Ovary (tissue), 3 donors: ENCODE data around the gene PDSS1.
"Not testable (repeated sequence)": the region's sequence is repeated elsewhere in the genome, so short reads cannot be mapped to it uniquely, and the experiment has no call there.

Experiments
- EP300 ChIP-seq: sonication (generic); formaldehyde crosslinking; IDR thresholded peaks from one replicate; pipeline ENCODE4 v1.6.1; 2017; ENCODE audit warnings: antibody characterized with exemption
- POLR2A ChIP-seq: fragments of 450-650 bp; IDR thresholded peaks from one replicate; pipeline ENCODE4 v1.6.1; 2017; ENCODE audit warnings: antibody characterized with exemption, mild to moderate bottlenecking, moderate library complexity
- TF ChIP-seq, protein P1 (sequence below), 3 donors: fragments of 450-650 bp in 2 of 3; fragments of 200-600 bp in 1 of 3; IDR thresholded peaks; one replicate each; pipeline versions ENCODE4 v1.5.1 to v1.8.0; 2016 to 2022; ENCODE audit warnings: antibody characterized with exemption in 3 of 3, mild to moderate bottlenecking in 1 of 3
- donor health status: DM: no; HTN: no; CAD: no.

GRCh38 chr10:26694536-26694935 lies 3.0 kb upstream of the PDSS1 start:
- TF ChIP-seq, protein P1, sequence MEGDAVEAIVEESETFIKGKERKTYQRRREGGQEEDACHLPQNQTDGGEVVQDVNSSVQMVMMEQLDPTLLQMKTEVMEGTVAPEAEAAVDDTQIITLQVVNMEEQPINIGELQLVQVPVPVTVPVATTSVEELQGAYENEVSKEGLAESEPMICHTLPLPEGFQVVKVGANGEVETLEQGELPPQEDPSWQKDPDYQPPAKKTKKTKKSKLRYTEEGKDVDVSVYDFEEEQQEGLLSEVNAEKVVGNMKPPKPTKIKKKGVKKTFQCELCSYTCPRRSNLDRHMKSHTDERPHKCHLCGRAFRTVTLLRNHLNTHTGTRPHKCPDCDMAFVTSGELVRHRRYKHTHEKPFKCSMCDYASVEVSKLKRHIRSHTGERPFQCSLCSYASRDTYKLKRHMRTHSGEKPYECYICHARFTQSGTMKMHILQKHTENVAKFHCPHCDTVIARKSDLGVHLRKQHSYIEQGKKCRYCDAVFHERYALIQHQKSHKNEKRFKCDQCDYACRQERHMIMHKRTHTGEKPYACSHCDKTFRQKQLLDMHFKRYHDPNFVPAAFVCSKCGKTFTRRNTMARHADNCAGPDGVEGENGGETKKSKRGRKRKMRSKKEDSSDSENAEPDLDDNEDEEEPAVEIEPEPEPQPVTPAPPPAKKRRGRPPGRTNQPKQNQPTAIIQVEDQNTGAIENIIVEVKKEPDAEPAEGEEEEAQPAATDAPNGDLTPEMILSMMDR (IDR thresholded peaks at IDR 0.05) = not testable (repeated sequence)
- TF ChIP-seq EP300, POLR2A: not testable (repeated sequence)
